Measurements from ENCODE around the gene PSENEN. TPM values are rescaled to one million over a fixed set of nuclear protein-coding genes. Genes with fewer than 3 reads are reported as not detected.
"Not testable (repeated sequence)": the region's sequence is repeated elsewhere in the genome, so short reads cannot be mapped to it uniquely, and the experiment has no call there.

PSENEN gene
- polyA plus RNA-seq, 10 donors, result 32.5 to 41.0 (median 37.1) TPM

DNA sequence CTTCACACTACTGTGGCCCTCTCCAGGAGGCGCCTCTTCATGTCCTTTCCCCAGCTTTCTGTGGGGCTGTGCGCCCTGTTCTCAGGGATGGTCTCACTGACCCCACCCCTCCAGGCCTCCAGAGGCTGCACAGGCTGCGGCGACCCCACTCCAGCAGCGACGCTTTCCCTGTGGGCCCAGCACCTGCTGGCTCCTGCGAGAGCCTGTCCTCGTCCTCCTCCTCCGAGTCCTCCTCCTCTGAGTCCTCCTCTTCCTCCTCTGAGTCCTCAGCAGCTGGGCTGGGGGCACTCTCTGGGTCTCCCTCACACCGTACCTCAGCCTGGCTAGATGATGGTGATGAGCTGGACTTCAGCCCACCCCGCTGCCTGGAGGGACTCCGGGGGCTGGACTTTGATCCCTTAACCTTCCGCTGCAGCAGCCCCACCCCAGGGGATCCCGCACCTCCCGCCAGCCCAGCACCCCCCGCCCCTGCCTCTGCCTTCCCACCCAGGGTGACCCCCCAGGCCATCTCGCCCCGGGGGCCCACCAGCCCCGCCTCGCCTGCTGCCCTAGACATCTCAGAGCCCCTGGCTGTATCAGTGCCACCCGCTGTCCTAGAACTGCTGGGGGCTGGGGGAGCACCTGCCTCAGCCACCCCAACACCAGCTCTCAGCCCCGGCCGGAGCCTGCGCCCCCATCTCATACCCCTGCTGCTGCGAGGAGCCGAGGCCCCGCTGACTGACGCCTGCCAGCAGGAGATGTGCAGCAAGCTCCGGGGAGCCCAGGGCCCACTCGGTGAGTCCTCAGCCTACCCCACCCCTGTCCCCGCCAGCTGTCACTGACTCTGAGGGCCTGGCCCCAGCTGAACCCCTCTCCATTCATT, 41.1 kb downstream of the PSENEN start:
- DNase-seq, result no peak

- no peak for DNase-seq
Observed at GRCh38 chr19:35787227-35787799, 41.9 kb downstream of the PSENEN start.

DNA sequence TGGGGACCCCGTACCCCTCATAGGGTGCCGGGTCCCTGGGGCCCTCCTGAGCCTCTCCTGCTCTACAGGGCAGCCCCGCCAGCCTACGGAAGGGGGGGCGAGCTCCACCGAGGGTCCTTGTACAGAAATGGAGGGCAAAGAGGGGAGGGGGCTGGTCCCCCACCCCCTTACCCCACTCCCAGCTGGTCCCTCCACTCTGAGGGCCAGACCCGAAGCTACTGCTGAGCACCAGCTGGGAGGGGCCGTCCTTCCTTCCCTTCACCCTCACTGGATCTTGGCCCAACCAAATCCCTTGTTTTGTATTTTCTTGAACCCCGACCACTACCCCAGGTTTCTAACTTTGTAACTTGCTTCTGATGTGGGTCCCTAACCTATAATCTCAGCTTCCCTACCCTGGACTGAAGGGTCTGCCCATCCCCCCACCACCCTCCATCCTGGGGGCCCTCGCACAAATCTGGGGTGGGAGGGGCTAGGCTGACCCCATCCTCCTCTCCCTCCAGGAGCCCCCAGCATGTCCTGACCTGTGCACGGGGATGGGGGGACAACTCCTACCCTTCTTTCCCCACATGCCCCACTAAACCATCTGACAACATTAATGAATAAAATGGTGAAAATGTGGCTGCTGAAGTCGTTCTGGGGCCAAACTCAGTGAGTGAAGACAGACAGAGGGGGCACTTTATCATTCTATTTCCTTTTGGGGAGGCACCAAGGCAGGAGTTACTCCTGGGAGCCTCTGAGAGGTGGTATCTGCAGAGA, 42.9 kb downstream of the PSENEN start:
- DNase-seq, result no peak

DNA sequence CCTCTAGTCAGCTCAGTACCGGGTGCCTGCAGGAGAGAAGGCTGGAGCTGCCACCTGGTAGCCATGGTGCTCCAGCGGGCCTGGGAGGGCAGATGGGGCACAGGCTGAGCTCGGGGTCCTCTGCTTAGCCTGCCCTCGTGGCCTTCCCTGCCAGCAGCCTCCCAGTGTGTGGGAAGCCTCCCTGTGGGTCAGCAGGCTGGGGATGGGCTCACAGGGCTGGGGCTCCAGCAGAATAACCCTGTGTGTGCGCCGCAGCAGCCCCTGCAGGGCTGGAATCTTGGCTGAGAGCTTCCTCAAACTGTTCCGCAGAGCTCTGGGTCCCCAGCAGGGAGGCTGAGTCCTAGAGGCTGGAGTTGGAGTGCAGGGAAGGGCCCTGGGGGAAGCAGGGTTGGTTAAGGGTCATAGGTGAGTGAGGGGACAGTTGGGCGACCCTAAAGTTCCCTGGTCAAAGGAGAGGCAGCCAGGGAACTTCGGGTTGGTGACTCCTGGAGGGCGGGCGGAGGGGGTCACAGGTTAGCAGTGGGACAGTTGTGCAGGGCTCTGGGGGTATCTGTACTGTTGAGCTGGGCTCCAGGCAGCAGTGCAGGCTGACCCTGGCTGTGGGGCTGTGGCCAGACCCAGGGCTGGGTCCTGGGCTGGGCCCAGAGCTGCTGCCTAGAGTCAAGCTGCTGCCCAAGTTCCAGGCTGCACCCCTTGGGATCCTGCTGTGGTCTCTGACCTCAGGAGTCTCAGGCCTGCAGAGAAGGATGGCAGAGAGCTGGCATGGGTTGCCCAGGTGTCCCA, 43.9 kb downstream of the PSENEN start:
- DNase-seq, result no peak

- no peak for DNase-seq
Observed at GRCh38 chr19:35789978-35790944, 44.8 kb downstream of the PSENEN start.

DNA sequence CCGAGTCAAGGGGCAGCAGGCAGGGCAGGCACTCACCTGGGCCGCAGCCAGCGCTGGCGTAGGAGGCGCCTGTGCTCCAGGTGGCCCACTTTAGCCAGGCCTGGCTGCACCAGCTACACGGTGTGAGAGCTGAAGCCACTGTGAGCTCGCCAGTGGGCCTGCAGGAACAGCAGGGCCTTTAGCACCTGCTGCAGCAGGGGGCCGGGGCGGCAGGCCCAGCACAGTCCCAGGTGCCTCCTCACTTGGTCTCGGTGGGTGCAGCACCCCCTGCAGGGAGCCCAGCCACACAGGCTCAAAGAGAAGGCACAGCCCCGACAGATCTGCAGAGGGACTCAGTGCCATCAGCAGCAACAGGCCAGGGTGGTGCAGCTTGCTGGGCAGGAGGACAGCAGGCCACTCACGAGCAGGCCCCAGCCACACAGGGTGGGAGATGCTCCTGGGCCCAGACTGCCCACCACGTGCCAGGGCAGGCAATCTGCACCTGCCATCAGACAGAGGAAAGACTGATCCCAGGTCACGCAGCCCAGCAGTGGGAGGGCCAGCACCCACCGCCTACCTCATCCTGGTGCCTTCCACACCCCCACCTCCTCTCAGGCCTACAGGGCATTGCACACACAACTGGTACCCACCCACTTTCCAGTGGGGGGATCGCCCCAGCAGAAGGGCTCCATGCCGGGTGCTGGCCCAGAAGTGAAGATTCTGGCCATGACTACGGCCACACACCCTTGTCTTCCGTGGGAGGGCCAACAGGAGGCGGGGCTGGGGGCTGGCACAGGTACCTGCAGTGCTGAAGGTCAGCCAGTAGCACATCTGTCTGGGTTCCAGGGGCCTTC, 45.7 kb downstream of the PSENEN start:
- no peak for DNase-seq

DNA sequence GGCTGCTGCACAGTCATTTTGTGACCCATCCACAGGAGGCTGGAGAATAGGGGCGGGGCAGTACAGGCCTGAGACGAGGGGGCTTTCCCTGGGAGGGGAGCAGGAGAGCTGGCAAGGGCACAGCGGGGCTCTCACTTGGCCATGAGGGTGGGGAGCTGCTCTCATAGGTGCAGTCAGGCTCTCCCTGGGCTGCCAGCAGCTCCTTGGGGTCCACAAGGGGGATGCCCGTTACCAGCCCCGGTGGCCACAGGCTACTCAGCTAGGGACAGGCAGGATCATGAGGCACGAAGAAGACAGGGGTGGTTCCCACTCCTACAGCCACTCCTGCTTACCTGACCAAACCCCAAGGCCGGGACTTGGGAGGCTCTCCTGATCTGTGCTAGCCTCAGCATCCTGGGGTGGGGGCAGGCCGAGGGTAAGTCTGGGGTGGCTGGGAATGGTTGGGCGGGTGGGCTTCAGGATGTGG, 46.4 kb downstream of the PSENEN start:
- no peak for DNase-seq

DNA sequence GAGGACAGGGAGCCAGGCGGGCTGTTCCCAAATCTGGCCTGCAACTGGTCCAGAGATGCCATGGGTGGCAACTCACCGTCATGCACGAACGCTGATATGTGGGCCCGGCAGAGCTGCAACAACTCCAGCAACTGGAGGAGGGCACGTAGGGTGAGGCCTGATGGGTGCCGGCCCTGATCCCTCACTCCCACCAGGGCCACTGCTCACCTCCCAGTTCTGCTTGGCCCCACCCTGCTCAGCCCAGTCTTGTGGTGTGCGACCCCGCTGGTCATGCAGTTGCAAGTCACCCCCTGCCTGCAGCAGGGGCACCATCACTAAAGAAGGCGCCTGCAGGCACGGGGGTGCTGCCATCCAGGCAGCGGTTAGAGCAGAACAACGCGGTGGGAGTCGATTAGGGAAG, 46.9 kb downstream of the PSENEN start:
- DNase-seq, result no peak

GRCh38 chr19:35792888-35793287, 47.4 kb downstream of the PSENEN start:
- DNase-seq, result no peak

- no peak for DNase-seq
Observed at GRCh38 chr19:35793381-35794165, 48.1 kb downstream of the PSENEN start.

- not testable (repeated sequence) for DNase-seq
Observed at GRCh38 chr19:35795564-35795963, 50.1 kb downstream of the PSENEN start.

Other genes starting within 250 kb of the PSENEN start
- gene DMKN, start 232.0 kb upstream of the PSENEN start, polyA plus RNA-seq (ENCODE audit: insufficient read length in 10 of 10), result 10 to 100 TPM in 2 of 10 donors, 1 to 10 TPM in 5, under 1 TPM in 3; 0.46 to 53.6 (median 1.5) TPM
- 10 to 100 TPM in 1 of 10 donors, 1 to 10 TPM in 1, under 1 TPM in 2, not detected in 6; 0.15 to 19.3 (median 0.72) TPM for gene SBSN, start 217.3 kb upstream of the PSENEN start, polyA plus RNA-seq (ENCODE audit: insufficient read length in 10 of 10)
- not detected for gene GAPDHS, start 212.2 kb upstream of the PSENEN start, polyA plus RNA-seq (ENCODE audit: insufficient read length in 10 of 10)
- gene TMEM147, start 200.0 kb upstream of the PSENEN start, polyA plus RNA-seq (ENCODE audit: insufficient read length in 10 of 10), result 10 to 100 TPM; 40.3 to 49.6 (median 45.1) TPM
- gene ATP4A, start 182.0 kb upstream of the PSENEN start, polyA plus RNA-seq (ENCODE audit: insufficient read length in 10 of 10), result under 1 TPM in 1 of 10 donors, not detected in 9; 0.04 TPM
- not detected for gene PMIS2, start 159.5 kb upstream of the PSENEN start, polyA plus RNA-seq (ENCODE audit: insufficient read length in 10 of 10)
- gene HAUS5, start 132.9 kb upstream of the PSENEN start, polyA plus RNA-seq (ENCODE audit: insufficient read length in 10 of 10), result 10 to 100 TPM in 9 of 10 donors, 1 to 10 TPM in 1; 10.0 to 14.5 (median 12.3) TPM
- 10 to 100 TPM; 30.4 to 55.8 (median 38.3) TPM for gene RBM42, start 116.6 kb upstream of the PSENEN start, polyA plus RNA-seq (ENCODE audit: insufficient read length in 10 of 10)
- gene ETV2, start 103.9 kb upstream of the PSENEN start, polyA plus RNA-seq (ENCODE audit: insufficient read length in 10 of 10), result 1 to 10 TPM; 1.6 to 4.1 (median 2.5) TPM
- gene COX6B1, start 97.3 kb upstream of the PSENEN start, polyA plus RNA-seq (ENCODE audit: insufficient read length in 10 of 10), result 100 to 1,000 TPM; 243 to 330 (median 261) TPM
- 1 to 10 TPM in 2 of 10 donors, not detected in 8; 6.1 to 6.5 TPM for gene UPK1A, start 79.1 kb upstream of the PSENEN start, polyA plus RNA-seq (ENCODE audit: insufficient read length in 10 of 10)
- under 1 TPM in 5 of 10 donors, not detected in 5; 0.08 to 0.59 (median 0.25) TPM for gene ZBTB32, start 41.1 kb upstream of the PSENEN start, polyA plus RNA-seq (ENCODE audit: insufficient read length in 10 of 10)
- gene KMT2B, start 27.6 kb upstream of the PSENEN start, polyA plus RNA-seq (ENCODE audit: insufficient read length in 10 of 10), result 10 to 100 TPM; 17.6 to 26.1 (median 23.0) TPM
- 1 to 10 TPM; 2.2 to 4.1 (median 3.3) TPM for gene IGFLR1, start 3.2 kb upstream of the PSENEN start, polyA plus RNA-seq (ENCODE audit: insufficient read length in 10 of 10)
- gene U2AF1L4, start 233 bp upstream of the PSENEN start, polyA plus RNA-seq (ENCODE audit: insufficient read length in 10 of 10), result 10 to 100 TPM; 10.4 to 15.6 (median 12.7) TPM
- gene LIN37, start 2.9 kb downstream of the PSENEN start, polyA plus RNA-seq (ENCODE audit: insufficient read length in 10 of 10), result 10 to 100 TPM in 4 of 10 donors, 1 to 10 TPM in 6; 7.9 to 13.1 (median 9.6) TPM
- gene HSPB6, start 11.4 kb downstream of the PSENEN start, polyA plus RNA-seq (ENCODE audit: insufficient read length in 10 of 10), result 100 to 1,000 TPM; 193 to 769 (median 611) TPM
- 10 to 100 TPM in 8 of 10 donors, 1 to 10 TPM in 2; 9.5 to 15.2 (median 11.6) TPM for gene PROSER3, start 12.5 kb downstream of the PSENEN start, polyA plus RNA-seq (ENCODE audit: insufficient read length in 10 of 10)
- gene ARHGAP33, start 29.9 kb downstream of the PSENEN start, polyA plus RNA-seq (ENCODE audit: insufficient read length in 10 of 10), result 10 to 100 TPM in 7 of 10 donors, 1 to 10 TPM in 3; 7.1 to 24.1 (median 14.5) TPM
- gene PRODH2, start 67.2 kb downstream of the PSENEN start, polyA plus RNA-seq (ENCODE audit: insufficient read length in 10 of 10), result not detected
- gene NPHS1, start 106.9 kb downstream of the PSENEN start, polyA plus RNA-seq (ENCODE audit: insufficient read length in 10 of 10), result under 1 TPM in 8 of 10 donors, not detected in 2; 0.09 to 0.52 (median 0.15) TPM
- 1 to 10 TPM in 1 of 10 donors, under 1 TPM in 9; 0.18 to 1.1 (median 0.33) TPM for gene KIRREL2, start 111.3 kb downstream of the PSENEN start, polyA plus RNA-seq (ENCODE audit: insufficient read length in 10 of 10)
- 10 to 100 TPM in 1 of 10 donors, 1 to 10 TPM in 9; 3.8 to 12.7 (median 5.9) TPM for gene APLP1, start 122.9 kb downstream of the PSENEN start, polyA plus RNA-seq (ENCODE audit: insufficient read length in 10 of 10)
- gene NFKBID, start 154.9 kb downstream of the PSENEN start, polyA plus RNA-seq (ENCODE audit: insufficient read length in 10 of 10), result 1 to 10 TPM; 1.1 to 3.1 (median 1.7) TPM
- 10 to 100 TPM in 1 of 10 donors, 1 to 10 TPM in 9; 3.7 to 11.6 (median 5.3) TPM for gene HCST, start 156.9 kb downstream of the PSENEN start, polyA plus RNA-seq (ENCODE audit: insufficient read length in 10 of 10)
- 10 to 100 TPM; 11.6 to 22.8 (median 16.9) TPM for gene TYROBP, start 162.6 kb downstream of the PSENEN start, polyA plus RNA-seq (ENCODE audit: insufficient read length in 10 of 10)
- gene LRFN3, start 190.7 kb downstream of the PSENEN start, polyA plus RNA-seq (ENCODE audit: insufficient read length in 10 of 10), result 10 to 100 TPM in 1 of 10 donors, 1 to 10 TPM in 9; 4.4 to 13.1 (median 7.6) TPM
- 10 to 100 TPM in 9 of 10 donors, 1 to 10 TPM in 1; 9.4 to 13.8 (median 11.4) TPM for gene SDHAF1, start 249.5 kb downstream of the PSENEN start, polyA plus RNA-seq (ENCODE audit: insufficient read length in 10 of 10)